WTC11 (cell line): ENCODE data around the gene CELF2.

Experiments
- ARID4B ChIP-seq: sonication (generic); formaldehyde crosslinking; IDR thresholded peaks from 2 replicates; pipeline ENCODE4 v1.8.0; 2023; ENCODE audit warnings: missing genetic modification reagents, mild to moderate bottlenecking, borderline replicate concordance
- ATF3 ChIP-seq: sonication (generic); formaldehyde crosslinking; conservative IDR thresholded peaks from 2 replicates; pipeline ENCODE4 v1.8.1; 2022; ENCODE audit warnings: mild to moderate bottlenecking, missing genetic modification reagents
- CBFB ChIP-seq: sonication (generic); formaldehyde crosslinking; IDR thresholded peaks from 2 replicates; pipeline ENCODE4 v1.8.1; 2022; ENCODE audit warnings: mild to moderate bottlenecking, low read depth, missing genetic modification reagents
- FOXJ3 ChIP-seq: sonication (generic); formaldehyde crosslinking; IDR thresholded peaks from 2 replicates; pipeline ENCODE4 v1.9.0; 2021; ENCODE audit warnings: missing genetic modification reagents, mild to moderate bottlenecking, borderline replicate concordance
- NFYB ChIP-seq: sonication (generic); formaldehyde crosslinking; conservative IDR thresholded peaks from 2 replicates; pipeline ENCODE4 v1.8.0; 2022; ENCODE audit warnings: low read depth, missing genetic modification reagents
- NR3C1 ChIP-seq: sonication (generic); formaldehyde crosslinking; conservative IDR thresholded peaks from 2 replicates; pipeline ENCODE4 v1.8.1; 2023; ENCODE audit warnings: low read depth, mild to moderate bottlenecking, missing genetic modification reagents
- OVOL2 ChIP-seq: fragments of 250-450 bp; sonication (Bioruptor Pico); IDR thresholded peaks from 2 replicates; pipeline ENCODE4 v1.9.0; 2021; ENCODE audit warnings: mild to moderate bottlenecking, borderline replicate concordance
- PRRX2 ChIP-seq: fragments of 250-450 bp; sonication (Bioruptor Pico); IDR thresholded peaks from 2 replicates; pipeline ENCODE4 v1.8.0; 2021; ENCODE audit warnings: mild to moderate bottlenecking
- ZBTB21 ChIP-seq: sonication (generic); formaldehyde crosslinking; IDR thresholded peaks from 2 replicates; pipeline ENCODE4 v1.8.1; 2023; ENCODE audit warnings: mild to moderate bottlenecking, missing genetic modification reagents, borderline replicate concordance
- ZNF263 ChIP-seq: sonication (generic); formaldehyde crosslinking; IDR thresholded peaks from 2 replicates; pipeline ENCODE4 v1.8.1; 2022; ENCODE audit warnings: low read depth, mild to moderate bottlenecking, moderate library complexity, missing genetic modification reagents
- TF ChIP-seq, protein P1 (sequence below): fragments of 200-600 bp; IDR thresholded peaks from 2 replicates; pipeline ENCODE4 v1.8.0; 2022; ENCODE audit warnings: antibody characterized with exemption
- TF ChIP-seq, protein P2 (sequence below): sonication (generic); formaldehyde crosslinking; IDR thresholded peaks from 2 replicates; pipeline ENCODE4 v1.8.1; 2023; ENCODE audit warnings: mild to moderate bottlenecking, missing genetic modification reagents
- TF ChIP-seq, protein P3 (sequence below): sonication (generic); formaldehyde crosslinking; IDR thresholded peaks from 2 replicates; pipeline ENCODE4 v1.8.0; 2022; ENCODE audit warnings: mild to moderate bottlenecking, missing genetic modification reagents
- TF ChIP-seq, protein P4 (sequence below): sonication (generic); formaldehyde crosslinking; IDR thresholded peaks from 2 replicates; pipeline ENCODE4 v1.8.1; 2023; ENCODE audit warnings: mild to moderate bottlenecking, missing genetic modification reagents, borderline replicate concordance

DNA sequence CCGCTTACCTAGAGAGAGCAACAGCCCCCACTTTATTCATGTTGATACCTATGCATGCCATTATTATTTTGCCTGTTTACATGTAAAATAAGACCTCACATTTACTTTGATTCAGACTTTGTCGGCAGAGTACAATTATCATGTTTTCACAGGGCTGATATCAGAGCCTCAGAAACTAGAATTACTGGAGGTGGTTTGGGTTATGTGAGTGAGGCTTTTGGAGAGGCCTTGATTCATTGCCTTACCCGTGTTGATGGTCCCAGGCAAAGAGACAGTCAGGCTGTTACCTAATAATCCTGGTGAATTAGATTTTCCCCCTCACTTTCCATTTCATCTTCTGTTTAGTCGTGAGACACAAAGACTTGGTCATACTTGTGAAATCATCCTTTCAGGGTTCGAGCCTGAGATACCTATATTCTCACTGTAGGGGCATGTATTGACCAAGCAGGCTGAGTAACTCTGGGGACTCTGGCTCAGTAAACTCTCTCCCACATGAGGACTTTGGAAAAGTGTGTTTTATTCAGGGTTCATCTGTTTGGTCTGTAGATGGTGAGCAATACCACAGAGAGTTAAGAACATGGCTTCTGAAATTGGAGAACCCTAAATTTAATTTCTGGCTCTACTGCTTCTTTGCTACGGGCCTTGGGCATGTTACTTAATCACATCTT lies 150.9 kb downstream of the CELF2 start:
- TF ChIP-seq ZBTB21 (CRISPR knock-in tag) (no peak), NR3C1 (CRISPR knock-in tag) (no peak), OVOL2 (CRISPR knock-in tag) (no peak), NFYB (CRISPR knock-in tag) (no peak), PRRX2 (CRISPR knock-in tag) (no peak), ATF3 (no peak), FOXJ3 (CRISPR knock-in tag) (no peak), ZNF263 (CRISPR knock-in tag) (no peak), CBFB (CRISPR knock-in tag) (no peak), ARID4B (CRISPR knock-in tag) (no peak)
- TF ChIP-seq, protein P1, sequence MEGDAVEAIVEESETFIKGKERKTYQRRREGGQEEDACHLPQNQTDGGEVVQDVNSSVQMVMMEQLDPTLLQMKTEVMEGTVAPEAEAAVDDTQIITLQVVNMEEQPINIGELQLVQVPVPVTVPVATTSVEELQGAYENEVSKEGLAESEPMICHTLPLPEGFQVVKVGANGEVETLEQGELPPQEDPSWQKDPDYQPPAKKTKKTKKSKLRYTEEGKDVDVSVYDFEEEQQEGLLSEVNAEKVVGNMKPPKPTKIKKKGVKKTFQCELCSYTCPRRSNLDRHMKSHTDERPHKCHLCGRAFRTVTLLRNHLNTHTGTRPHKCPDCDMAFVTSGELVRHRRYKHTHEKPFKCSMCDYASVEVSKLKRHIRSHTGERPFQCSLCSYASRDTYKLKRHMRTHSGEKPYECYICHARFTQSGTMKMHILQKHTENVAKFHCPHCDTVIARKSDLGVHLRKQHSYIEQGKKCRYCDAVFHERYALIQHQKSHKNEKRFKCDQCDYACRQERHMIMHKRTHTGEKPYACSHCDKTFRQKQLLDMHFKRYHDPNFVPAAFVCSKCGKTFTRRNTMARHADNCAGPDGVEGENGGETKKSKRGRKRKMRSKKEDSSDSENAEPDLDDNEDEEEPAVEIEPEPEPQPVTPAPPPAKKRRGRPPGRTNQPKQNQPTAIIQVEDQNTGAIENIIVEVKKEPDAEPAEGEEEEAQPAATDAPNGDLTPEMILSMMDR, result no peak
- TF ChIP-seq, protein P2, sequence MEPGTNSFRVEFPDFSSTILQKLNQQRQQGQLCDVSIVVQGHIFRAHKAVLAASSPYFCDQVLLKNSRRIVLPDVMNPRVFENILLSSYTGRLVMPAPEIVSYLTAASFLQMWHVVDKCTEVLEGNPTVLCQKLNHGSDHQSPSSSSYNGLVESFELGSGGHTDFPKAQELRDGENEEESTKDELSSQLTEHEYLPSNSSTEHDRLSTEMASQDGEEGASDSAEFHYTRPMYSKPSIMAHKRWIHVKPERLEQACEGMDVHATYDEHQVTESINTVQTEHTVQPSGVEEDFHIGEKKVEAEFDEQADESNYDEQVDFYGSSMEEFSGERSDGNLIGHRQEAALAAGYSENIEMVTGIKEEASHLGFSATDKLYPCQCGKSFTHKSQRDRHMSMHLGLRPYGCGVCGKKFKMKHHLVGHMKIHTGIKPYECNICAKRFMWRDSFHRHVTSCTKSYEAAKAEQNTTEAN (CRISPR knock-in tag), result no peak
- TF ChIP-seq, protein P3, sequence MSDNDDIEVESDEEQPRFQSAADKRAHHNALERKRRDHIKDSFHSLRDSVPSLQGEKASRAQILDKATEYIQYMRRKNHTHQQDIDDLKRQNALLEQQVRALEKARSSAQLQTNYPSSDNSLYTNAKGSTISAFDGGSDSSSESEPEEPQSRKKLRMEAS, result no peak
- TF ChIP-seq, protein P4, sequence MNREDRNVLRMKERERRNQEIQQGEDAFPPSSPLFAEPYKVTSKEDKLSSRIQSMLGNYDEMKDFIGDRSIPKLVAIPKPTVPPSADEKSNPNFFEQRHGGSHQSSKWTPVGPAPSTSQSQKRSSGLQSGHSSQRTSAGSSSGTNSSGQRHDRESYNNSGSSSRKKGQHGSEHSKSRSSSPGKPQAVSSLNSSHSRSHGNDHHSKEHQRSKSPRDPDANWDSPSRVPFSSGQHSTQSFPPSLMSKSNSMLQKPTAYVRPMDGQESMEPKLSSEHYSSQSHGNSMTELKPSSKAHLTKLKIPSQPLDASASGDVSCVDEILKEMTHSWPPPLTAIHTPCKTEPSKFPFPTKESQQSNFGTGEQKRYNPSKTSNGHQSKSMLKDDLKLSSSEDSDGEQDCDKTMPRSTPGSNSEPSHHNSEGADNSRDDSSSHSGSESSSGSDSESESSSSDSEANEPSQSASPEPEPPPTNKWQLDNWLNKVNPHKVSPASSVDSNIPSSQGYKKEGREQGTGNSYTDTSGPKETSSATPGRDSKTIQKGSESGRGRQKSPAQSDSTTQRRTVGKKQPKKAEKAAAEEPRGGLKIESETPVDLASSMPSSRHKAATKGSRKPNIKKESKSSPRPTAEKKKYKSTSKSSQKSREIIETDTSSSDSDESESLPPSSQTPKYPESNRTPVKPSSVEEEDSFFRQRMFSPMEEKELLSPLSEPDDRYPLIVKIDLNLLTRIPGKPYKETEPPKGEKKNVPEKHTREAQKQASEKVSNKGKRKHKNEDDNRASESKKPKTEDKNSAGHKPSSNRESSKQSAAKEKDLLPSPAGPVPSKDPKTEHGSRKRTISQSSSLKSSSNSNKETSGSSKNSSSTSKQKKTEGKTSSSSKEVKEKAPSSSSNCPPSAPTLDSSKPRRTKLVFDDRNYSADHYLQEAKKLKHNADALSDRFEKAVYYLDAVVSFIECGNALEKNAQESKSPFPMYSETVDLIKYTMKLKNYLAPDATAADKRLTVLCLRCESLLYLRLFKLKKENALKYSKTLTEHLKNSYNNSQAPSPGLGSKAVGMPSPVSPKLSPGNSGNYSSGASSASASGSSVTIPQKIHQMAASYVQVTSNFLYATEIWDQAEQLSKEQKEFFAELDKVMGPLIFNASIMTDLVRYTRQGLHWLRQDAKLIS (CRISPR knock-in tag), result no peak
